ENCODE measurements around the gene CCDC13. TPM values are rescaled to one million over a fixed set of nuclear protein-coding genes. Genes with fewer than 3 reads are reported as not detected.

The CCDC13 gene
- total and polyA plus RNA-seq, 2 donors (not counting 3 experiments of a cell fraction or from before 2014, with no cell fraction given) = 0.36 to 0.82 TPM

GRCh38 chr3:42801784-42802183, 28.7 kb upstream of the CCDC13 start:
- Histone ChIP-seq H3K9me3 (replicated peaks; ENCODE audit: control insufficient read depth, insufficient read depth, low read length) (no peaks in the 10 kb centered on the region), H3K4me3 (replicated peaks in 1 of 3; ENCODE audit: insufficient read depth in 1 of 3, low read depth in 1 of 3, low read length in 3 of 3) (no peak overlapping the region), H3K9ac (replicated peaks; ENCODE audit: extremely low read depth, insufficient read depth, low read length) (no peak overlapping the region), H3K27me3 (ENCODE audit: control insufficient read depth in 2 of 2, insufficient read depth in 2 of 2, low read length in 2 of 2) (peaks cover 2 to 6% of the 10 kb centered on the region in 2 experiments), H3K27ac (ENCODE audit: insufficient read depth, low read depth, low read length) (no peak overlapping the region), H3K4me1 (ENCODE audit: control insufficient read depth, extremely low read depth, insufficient read depth, low read length) (peaks cover 11% of the 10 kb centered on the region), H4K20me1 (replicated peaks; ENCODE audit: control insufficient read depth, extremely low read depth, insufficient read depth, low read length) (no peaks in the 10 kb centered on the region), H3K36me3 (ENCODE audit: control insufficient read depth in 2 of 2, extremely low read depth in 1 of 2, insufficient read depth in 2 of 2, low read length in 2 of 2) (no peaks in the 10 kb centered on the region), H3K79me2 (ENCODE audit: control insufficient read depth, insufficient read depth, low read length) (peaks cover 43% of the 10 kb centered on the region), H2AFZ (ENCODE audit: low read depth, low read length) (no peak overlapping the region), H3K4me2 (ENCODE audit: insufficient read depth, low read length) (no peak overlapping the region), H3K9me1 (replicated peaks; ENCODE audit: control insufficient read depth, extremely low read depth, insufficient read depth, low read length) (no peaks in the 10 kb centered on the region)
- no TSS peak for BruUV-seq (replicated peaks)
- dilution Hi-C loops (cut with MboI; ENCODE audit: extremely low pct_ligation_motif_present, low sequenced_read_pairs) = no loop called here
- ChIA-PET POLR2A (no interaction called here), CTCF (no interaction called here)
- intact Hi-C loops (cut with micrococcal nuclease) = no loop called here
- no peak for FAIRE-seq
- no peak for TF ChIP-seq EZH2 (IDR thresholded peaks at IDR 0.05; ENCODE audit: borderline replicate concordance, low read depth, low read length, severe bottlenecking)
- no peak for TF ChIP-seq POLR2A (IDR thresholded peaks at IDR 0.05; ENCODE audit: low read depth, low read length)
- TF ChIP-seq POLR2AphosphoS5 (IDR thresholded peaks at IDR 0.05; ENCODE audit: insufficient read depth, low read depth, low read length) = no peak
- TF ChIP-seq GATA2 (IDR thresholded peaks at IDR 0.05; ENCODE audit: insufficient read depth, insufficient read length, low read depth, low read length) = no peak
- no peak for TF ChIP-seq JUN (IDR thresholded peaks at IDR 0.05; ENCODE audit: borderline replicate concordance, insufficient read depth, insufficient read length, low read depth)
- no peak for TF ChIP-seq FOS (IDR thresholded peaks at IDR 0.05; ENCODE audit: borderline replicate concordance, insufficient read depth, low read length)
- no peak for TF ChIP-seq MAX (IDR thresholded peaks at IDR 0.05; ENCODE audit: insufficient read depth, insufficient read length)
- TF ChIP-seq CTCF (IDR thresholded peaks at IDR 0.05; ENCODE audit: extremely low read depth in 1 of 2, insufficient read depth in 1 of 2, low read depth in 1 of 2, low read length in 2 of 2) = no peak
- no peak for TF ChIP-seq MYC (IDR thresholded peaks at IDR 0.05; ENCODE audit: low read depth, low read length)
- no peak for DNase-seq (ENCODE audit: low read depth, low spot score)

All from endothelial cell of umbilical vein (primary cell).